ENCODE data around the gene ZNF438. TPM values are rescaled to one million over a fixed set of nuclear protein-coding genes. Genes with fewer than 3 reads are reported as not detected.

Gene ZNF438
- total and polyA plus RNA-seq, 2 of the 4 experiments (the other 2 are of a cell fraction), result 1.8 to 2.9 TPM

- no peak for DNase-seq
- Histone ChIP-seq H2BK120ac (ENCODE audit: low read depth, low read length) (no peak overlapping the region), H3K4ac (ENCODE audit: low read depth, low read length) (0 out of 2 replicates have a peak overlapping the region, but pooled peaks have one; percentile 25), H2BK20ac (ENCODE audit: low read depth, low read length) (peak overlapping the region; percentile 29; the same call in 1 of the 2 replicates), H2AFZ (replicated peaks; ENCODE audit: low read length, poor library complexity) (no peak overlapping the region), H3K9me3 (ENCODE audit: control insufficient read depth, insufficient read depth, low read length) (no peaks in the 10 kb centered on the region), H3K23ac (ENCODE audit: low read depth, low read length) (no peak overlapping the region; the same call in 1 of the 2 replicates), H3K56ac (ENCODE audit: extremely low read depth, insufficient read depth, low read length) (no peak overlapping the region), H2BK5ac (ENCODE audit: low read depth, low read length, poor library complexity, severe bottlenecking) (no peak overlapping the region), H3K14ac (replicated peaks; ENCODE audit: low read depth, low read length) (no peak overlapping the region), H3K79me1 (ENCODE audit: low read depth in 1 of 2, low read length in 2 of 2) (no peaks in the 10 kb centered on the region), H3K9me1 (ENCODE audit: insufficient read depth, low read length) (no peaks in the 10 kb centered on the region), H2AK5ac (ENCODE audit: low read depth, low read length) (peak overlapping the region; percentile 10; the same call in 1 of the 2 replicates), H4K91ac (ENCODE audit: insufficient read depth, low read depth, low read length) (no peak overlapping the region), H3K4me3 (ENCODE audit: insufficient read depth, low read depth, low read length) (no peak overlapping the region), H3K36me3 (ENCODE audit: control insufficient read depth, insufficient read depth, low read length) (no peaks in the 10 kb centered on the region), H3K27me3 (ENCODE audit: control insufficient read depth, insufficient read depth, low read length) (no peaks in the 10 kb centered on the region), H4K8ac (ENCODE audit: low read depth in 2 of 2, low read length in 2 of 2) (peak overlapping the region in 1 of 2 experiments; percentile 35; a peak in 1 of 4 replicates), H3K4me2 (ENCODE audit: low read depth, low read length) (no peak overlapping the region), H3K4me1 (ENCODE audit: control insufficient read depth, insufficient read depth, low read length) (peaks cover 2% of the 10 kb centered on the region; the same call in 1 of the 2 replicates), H3K18ac (ENCODE audit: low read depth, low read length) (peak overlapping the region; percentile 47; the same call in 1 of the 2 replicates), H2BK15ac (ENCODE audit: low read depth, low read length) (no peak overlapping the region), H3K27ac (ENCODE audit: insufficient read depth, low read length) (peak overlapping the region; percentile 37; the same call in 1 of the 2 replicates), H4K5ac (ENCODE audit: low read depth, low read length) (no peak overlapping the region), H2AK9ac (replicated peaks; ENCODE audit: low read depth, low read length, poor library complexity) (no peak overlapping the region), H4K20me1 (ENCODE audit: insufficient read depth, low read length) (no peaks in the 10 kb centered on the region), H3K9ac (ENCODE audit: low read depth, low read length) (no peak overlapping the region)
- dilution Hi-C loops (cut with HindIII; ENCODE audit: low sequenced_read_pairs, unreplicated experiment) (no loop called here), intact Hi-C loops (cut with micrococcal nuclease) (no loop called here), in situ Hi-C loops (cut with MboI; ENCODE audit: low sequenced_read_pairs) (no loop called here)
- no peak for ATAC-seq (ENCODE audit: low read depth)
- BruUV-seq (replicated peaks), result no TSS peak
- CTCF ChIA-PET, result interaction anchor here (0.6 kb wide), 1 partner anchor 31 kb away, joined by 3 read pairs; no protein-coding TSS in a partner anchor
- 40% methylated on average over 1 of the region's 5 CpGs; no CpG with 5 or more reads in 1 of the 2 experiments for WGBS, 2 experiments (ENCODE audit: extremely low coverage in 2 of 2, insufficient read length in 1 of 2)
- POLR2A ChIA-PET (ENCODE audit: unreplicated experiment), result no interaction called here
- TF ChIP-seq NFE2L2 (IDR thresholded peaks at IDR 0.05; ENCODE audit: low read depth, low read length), result no peak
- no peak for TF ChIP-seq BHLHE40 (IDR thresholded peaks at IDR 0.05; ENCODE audit: low read depth, low read length)
- TF ChIP-seq MAFK (IDR thresholded peaks at IDR 0.05; ENCODE audit: low read depth, low read length), result no peak
- no peak for TF ChIP-seq RAD21 (IDR thresholded peaks at IDR 0.05; ENCODE audit: low read length)
- TF ChIP-seq ELK1 (IDR thresholded peaks at IDR 0.05; ENCODE audit: borderline replicate concordance, low read depth, low read length), result no peak
- TF ChIP-seq FOS (IDR thresholded peaks at IDR 0.05; ENCODE audit: low read depth, low read length), result no peak
- no peak for TF ChIP-seq USF2 (IDR thresholded peaks at IDR 0.05; ENCODE audit: low read depth, low read length)
- TF ChIP-seq RFX5 (IDR thresholded peaks at IDR 0.05; ENCODE audit: low read depth, low read length), result no peak
- TF ChIP-seq RCOR1 (IDR thresholded peaks at IDR 0.05; ENCODE audit: insufficient replicate concordance, low read length), result no peak
- TF ChIP-seq CTCF (conservative IDR thresholded peaks at IDR 0.05; ENCODE audit: low read depth, low read length), result no peak
- TF ChIP-seq POLR2A (IDR thresholded peaks at IDR 0.05; ENCODE audit: low read depth, low read length), result no peak
- TF ChIP-seq SMC3 (IDR thresholded peaks at IDR 0.05; ENCODE audit: low read depth, low read length), result no peak
- TF ChIP-seq MXI1 (IDR thresholded peaks at IDR 0.05; ENCODE audit: borderline replicate concordance, low read depth, low read length), result no peak
Observed at GRCh38 chr10:30894221-30894620, 137.4 kb downstream of the ZNF438 start.
